Activated CD8-positive, alpha-beta T cell treated with anti-CD3 and anti-CD28 coated beads, Interleukin-2, amount 10 ng/mL, durations not matched to agents 7 days and 5 days (primary cell): ENCODE results near the gene MIB2. TPM values are rescaled to one million over a fixed set of nuclear protein-coding genes. Genes with fewer than 3 reads are reported as not detected.
A peak's percentile ranks its signal among the peaks of the same experiment; 100 is the strongest.

Source experiments
- ATAC-seq: fragments of 150-1000 bp; cut with Tn5 transposase; one replicate; pipeline ENCODE4 v1.10.0; 2021; ENCODE audit warnings: moderate library complexity
- CTCF ChIA-PET: fragments of 350-600 bp; sonication (Branson Sonifier 250); formaldehyde crosslinking; loops from one replicate; lab custom pipeline; 2021; ENCODE audit warnings: antibody characterized with exemption; lab: Charles Lee
- POLR2A ChIA-PET: fragments of 350-600 bp; sonication (Branson Sonifier 250); formaldehyde crosslinking; loops from one replicate; lab custom pipeline; 2021; ENCODE audit warnings: antibody characterized with exemption; lab: Charles Lee
- DNase-seq: peaks from one replicate; pipeline ENCODE4 v3.0.0-alpha.2; 2020
- H3K27ac Mint-ChIP-seq: one replicate; pipeline ENCODE4 v1.8.0; 2021; ENCODE audit warnings: mild to moderate bottlenecking, mixed read lengths
- H3K27me3 Mint-ChIP-seq: one replicate; pipeline ENCODE4 v1.8.0; 2021; ENCODE audit warnings: low read depth, mixed read lengths
- H3K36me3 Mint-ChIP-seq: one replicate; pipeline ENCODE4 v1.8.0; 2021; ENCODE audit warnings: low read depth, mixed read lengths
- H3K4me1 Mint-ChIP-seq: one replicate; pipeline ENCODE4 v1.8.0; 2021; ENCODE audit warnings: low read depth, mixed read lengths
- H3K4me3 Mint-ChIP-seq: one replicate; pipeline ENCODE4 v1.8.0; 2021; ENCODE audit warnings: mild to moderate bottlenecking, mixed read lengths
- H3K9me3 Mint-ChIP-seq: one replicate; pipeline ENCODE4 v1.8.0; 2022; ENCODE audit warnings: mixed read lengths; ENCODE audit not compliant: insufficient read depth
- total RNA-seq, 2 experiments: library from RNA; stranded (reverse); gene quantifications; one replicate each; pipeline ENCODE4 v1.2.3, GENCODE V29; 2021

MIB2 gene
- total RNA-seq, 2 experiments from 2014 or later = 49.3 to 50.7 TPM

DNA sequence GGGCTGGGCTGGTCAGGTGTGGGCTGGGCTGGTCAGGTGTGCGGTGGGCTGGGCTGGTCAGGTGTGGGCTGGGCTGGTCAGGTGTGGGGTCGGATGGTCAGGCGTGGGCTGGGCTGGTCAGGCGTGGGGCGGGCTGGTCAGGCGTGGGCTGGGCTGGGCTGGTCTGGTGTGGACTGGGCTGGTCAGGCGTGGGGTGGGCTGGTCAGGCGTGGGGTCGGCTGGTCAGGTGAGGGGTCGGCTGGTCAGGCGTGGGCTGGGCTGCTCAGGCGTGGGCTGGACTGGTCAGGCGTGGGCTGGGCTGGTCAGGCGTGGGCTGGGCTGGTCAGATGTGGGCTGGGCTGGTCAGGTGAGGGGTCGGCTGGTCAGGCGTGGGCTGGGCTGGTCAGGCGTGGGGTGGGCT lies 9.6 kb upstream of the MIB2 start:
- H3K9me3 Mint-ChIP-seq = no peaks in the 10 kb centered on the region
- POLR2A ChIA-PET = interaction anchor here (1.0 kb wide), 1 partner anchor 10 kb away, joined by 3 read pairs; the partner anchor contains the start of gene MIB2

GRCh38 chr1:1606232-1606631 lies 9.1 kb upstream of the MIB2 start:
- POLR2A ChIA-PET = no interaction called here
- peaks cover 14% of the 10 kb centered on the region for H3K4me1 Mint-ChIP-seq
- CTCF ChIA-PET = interaction anchor here (1.3 kb wide), 1 partner anchor 23 kb away, joined by 4 read pairs; no protein-coding TSS in a partner anchor
- H3K36me3 Mint-ChIP-seq = no peaks in the 10 kb centered on the region
- H3K27me3 Mint-ChIP-seq = no peaks in the 10 kb centered on the region
- no peak overlapping the region for H3K27ac Mint-ChIP-seq
- DNase-seq = no peak
- no peak overlapping the region for H3K4me3 Mint-ChIP-seq
- H3K9me3 Mint-ChIP-seq = no peaks in the 10 kb centered on the region
- ATAC-seq = no peak

More for the DNA sequence above, 9.6 kb upstream of the MIB2 start:
- Mint-ChIP-seq H3K36me3 (no peaks in the 10 kb centered on the region), H3K27ac (no peak overlapping the region), H3K4me1 (peaks cover 15% of the 10 kb centered on the region), H3K27me3 (no peaks in the 10 kb centered on the region), H3K4me3 (no peak overlapping the region)
- CTCF ChIA-PET = no interaction called here
- DNase-seq (no peak), ATAC-seq (no peak)

DNA sequence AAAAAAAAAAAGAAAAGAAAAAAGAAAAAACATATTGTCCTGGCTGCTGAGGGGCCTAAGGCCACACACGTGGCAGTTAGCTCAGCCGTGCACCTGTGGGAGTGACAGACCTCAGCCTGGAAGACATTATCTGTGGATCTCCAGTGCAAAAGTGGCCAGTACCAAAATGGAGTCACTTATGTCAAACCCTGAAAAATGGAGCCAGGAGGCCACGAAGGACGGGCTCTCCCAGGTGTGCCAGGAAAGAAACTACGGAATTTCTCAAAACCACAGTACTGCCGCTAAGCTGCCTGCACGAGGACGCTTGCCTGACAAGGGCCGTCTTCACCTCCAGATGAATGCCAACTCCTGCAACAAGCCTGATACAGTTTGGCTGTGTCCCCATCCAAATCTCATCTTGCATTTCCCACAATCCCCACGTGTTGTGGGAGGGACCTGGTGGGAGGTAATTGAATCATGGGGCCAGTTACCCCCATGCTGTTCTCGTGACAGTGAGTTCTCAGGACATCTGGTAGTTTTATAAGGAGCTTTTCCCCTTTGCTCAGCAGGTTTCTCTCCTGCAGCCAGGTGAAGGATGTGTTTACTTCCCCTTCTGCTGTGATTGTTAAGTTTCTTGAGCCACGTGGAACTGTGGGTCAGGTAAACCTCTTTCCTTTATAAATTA lies 5.3 kb upstream of the MIB2 start:
- Mint-ChIP-seq H3K9me3 (no peaks in the 10 kb centered on the region), H3K4me3 (no peak overlapping the region), H3K27ac (no peak overlapping the region), H3K4me1 (peaks cover 34% of the 10 kb centered on the region), H3K36me3 (peaks cover 8% of the 10 kb centered on the region), H3K27me3 (no peaks in the 10 kb centered on the region)
- no peak for DNase-seq
- POLR2A ChIA-PET = no interaction called here
- ATAC-seq = no peak
- CTCF ChIA-PET = no interaction called here

- peaks cover 8% of the 10 kb centered on the region for H3K36me3 Mint-ChIP-seq
- no peak overlapping the region for H3K4me3 Mint-ChIP-seq
- H3K4me1 Mint-ChIP-seq = peaks cover 33% of the 10 kb centered on the region
- ChIA-PET POLR2A (no interaction called here), CTCF (no interaction called here)
- H3K27me3 Mint-ChIP-seq = no peaks in the 10 kb centered on the region
- H3K27ac Mint-ChIP-seq = peak overlapping the region; percentile 32
- ATAC-seq (no peak), DNase-seq (no peak)
- no peaks in the 10 kb centered on the region for H3K9me3 Mint-ChIP-seq
These were observed 4.5 kb upstream of the MIB2 start for GRCh38 chr1:1610796-1611195.

DNA sequence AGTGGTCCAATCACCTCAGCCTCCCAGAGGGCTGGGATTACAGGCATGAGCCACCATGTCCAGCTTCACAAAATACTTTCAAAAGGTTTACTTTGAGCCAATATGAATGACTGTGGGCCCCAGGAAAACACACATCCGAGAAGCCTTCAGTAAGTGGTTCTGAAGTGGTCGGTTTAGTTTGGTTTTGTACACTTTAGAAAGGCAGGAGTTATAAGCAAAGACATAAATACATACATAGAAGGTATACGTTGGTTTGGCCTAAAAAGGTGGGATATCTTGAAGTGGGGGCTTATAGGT lies 3.2 kb upstream of the MIB2 start:
- CTCF ChIA-PET = no interaction called here
- peaks cover 36% of the 10 kb centered on the region for H3K4me1 Mint-ChIP-seq
- POLR2A ChIA-PET = no interaction called here
- no peak for DNase-seq
- no peaks in the 10 kb centered on the region for H3K9me3 Mint-ChIP-seq
- H3K27ac Mint-ChIP-seq = no peak overlapping the region
- no peak overlapping the region for H3K4me3 Mint-ChIP-seq
- H3K36me3 Mint-ChIP-seq = peaks cover 8% of the 10 kb centered on the region
- ATAC-seq = no peak
- no peaks in the 10 kb centered on the region for H3K27me3 Mint-ChIP-seq

GRCh38 chr1:1613509-1614082 lies 1.7 kb upstream of the MIB2 start:
- peaks cover 13% of the 10 kb centered on the region for H3K36me3 Mint-ChIP-seq
- H3K27me3 Mint-ChIP-seq = no peaks in the 10 kb centered on the region
- no peak for DNase-seq
- H3K4me1 Mint-ChIP-seq = peaks cover 39% of the 10 kb centered on the region
- ChIA-PET POLR2A (interaction anchor here (0.7 to 1.9 kb wide), 6 partner anchors 15 to 491 kb away, joined by 3 to 8 read pairs (median 4); partner anchors contain the start of gene CCNL2), CTCF (interaction anchor here (1.5 to 3.5 kb wide), 5 partner anchors 11 to 109 kb away, joined by 3 to 21 read pairs (median 7); no protein-coding TSS in a partner anchor)
- no peak for ATAC-seq
- peak overlapping the region; percentile 65 for H3K27ac Mint-ChIP-seq
- peak overlapping the region; percentile 88 for H3K4me3 Mint-ChIP-seq
- no peaks in the 10 kb centered on the region for H3K9me3 Mint-ChIP-seq

DNA sequence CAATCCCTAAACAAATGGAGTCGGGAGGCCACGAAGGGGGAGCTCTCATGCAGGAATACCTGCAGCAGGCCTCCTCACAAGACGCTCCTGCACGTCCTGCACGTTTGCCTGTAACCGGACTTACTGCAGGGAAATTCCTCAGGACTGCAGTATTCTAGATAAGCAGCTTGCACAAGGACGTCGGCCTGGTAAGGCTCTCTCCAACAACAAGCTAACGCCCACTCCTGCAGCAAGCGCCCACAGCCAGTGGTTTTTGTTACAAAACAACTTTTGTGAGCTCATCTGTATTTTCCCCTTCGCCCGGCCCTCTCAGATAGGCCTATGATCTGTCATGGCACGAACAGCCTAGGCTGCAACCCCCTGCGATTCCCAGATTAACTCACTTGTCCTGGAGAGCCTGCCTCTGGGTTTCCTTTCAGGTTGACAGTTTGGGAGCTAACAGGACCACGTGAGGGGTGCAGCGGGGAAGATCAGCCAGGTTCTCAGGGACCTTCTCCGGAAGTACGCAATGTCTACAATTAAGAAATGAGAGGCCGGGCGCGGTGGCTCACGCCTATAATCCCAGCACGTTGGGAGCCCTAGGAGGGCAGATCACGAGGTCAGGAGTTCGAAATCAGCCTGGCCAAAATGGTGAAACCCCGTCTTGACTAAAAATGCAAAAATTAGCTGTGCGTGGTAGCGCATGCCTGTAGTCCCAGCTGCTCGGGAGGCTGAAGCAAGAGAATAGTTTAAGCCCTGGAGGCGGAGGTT lies 921 bp upstream of the MIB2 start:
- peaks cover 39% of the 10 kb centered on the region for H3K4me1 Mint-ChIP-seq
- H3K36me3 Mint-ChIP-seq = peaks cover 13% of the 10 kb centered on the region
- peak overlapping the region; percentile 88 for H3K4me3 Mint-ChIP-seq
- H3K27ac Mint-ChIP-seq = peak overlapping the region; percentile 94
- DNase-seq (peak; percentile 64), ATAC-seq (peak; percentile 5)
- ChIA-PET POLR2A (interaction anchor here (0.9 to 2.5 kb wide), 8 partner anchors 11 to 214 kb away, joined by 3 to 11 read pairs (median 4); partner anchors contain the start of gene CCNL2), CTCF (interaction anchor here (1.5 to 3.5 kb wide), 5 partner anchors 12 to 110 kb away, joined by 3 to 21 read pairs (median 7); no protein-coding TSS in a partner anchor)
- H3K27me3 Mint-ChIP-seq = no peaks in the 10 kb centered on the region
- H3K9me3 Mint-ChIP-seq = no peaks in the 10 kb centered on the region

GRCh38 chr1:1614954-1615255 lies 395 bp upstream of the MIB2 start:
- Mint-ChIP-seq H3K9me3 (no peaks in the 10 kb centered on the region), H3K27ac (peak overlapping the region; percentile 94), H3K36me3 (peaks cover 13% of the 10 kb centered on the region), H3K4me1 (peaks cover 39% of the 10 kb centered on the region), H3K4me3 (peak overlapping the region; percentile 88), H3K27me3 (no peaks in the 10 kb centered on the region)
- DNase-seq = no peak
- ChIA-PET CTCF (interaction anchor here (1.5 to 3.5 kb wide), 4 partner anchors 14 to 110 kb away, joined by 3 to 21 read pairs (median 9); no protein-coding TSS in a partner anchor), POLR2A (interaction anchor here (0.8 to 2.5 kb wide), 11 partner anchors 10 to 535 kb away, joined by 3 to 11 read pairs (median 3); partner anchors contain the start of gene CCNL2)
- ATAC-seq = peak; percentile 0

GRCh38 chr1:1616045-1616790 lies 918 bp downstream of the MIB2 start:
- ChIA-PET POLR2A (interaction anchor here (1.0 to 2.5 kb wide), 5 partner anchors 10 to 38 kb away, joined by 3 to 11 read pairs (median 3); no protein-coding TSS in a partner anchor), CTCF (interaction anchor here (2.4 to 3.5 kb wide), 2 partner anchors 13 to 63 kb away, joined by 11 to 21 read pairs; no protein-coding TSS in a partner anchor)
- peaks cover 39% of the 10 kb centered on the region for H3K4me1 Mint-ChIP-seq
- peaks cover 13% of the 10 kb centered on the region for H3K36me3 Mint-ChIP-seq
- H3K4me3 Mint-ChIP-seq = peak overlapping the region; percentile 82
- DNase-seq (no peak), ATAC-seq (peak; percentile 13)
- no peaks in the 10 kb centered on the region for H3K9me3 Mint-ChIP-seq
- no peaks in the 10 kb centered on the region for H3K27me3 Mint-ChIP-seq
- H3K27ac Mint-ChIP-seq = peak overlapping the region; percentile 88

GRCh38 chr1:1616838-1617237 lies 1.5 kb downstream of the MIB2 start:
- DNase-seq (no peak), ATAC-seq (no peak)
- ChIA-PET POLR2A (no interaction called here), CTCF (no interaction called here)
- Mint-ChIP-seq H3K27me3 (no peaks in the 10 kb centered on the region), H3K36me3 (peaks cover 13% of the 10 kb centered on the region), H3K4me3 (peak overlapping the region; percentile 82), H3K9me3 (no peaks in the 10 kb centered on the region), H3K27ac (peak overlapping the region; percentile 88), H3K4me1 (peaks cover 39% of the 10 kb centered on the region)

GRCh38 chr1:1617516-1617915 lies 2.2 kb downstream of the MIB2 start:
- DNase-seq (no peak), ATAC-seq (no peak)
- CTCF ChIA-PET = no interaction called here
- Mint-ChIP-seq H3K27ac (peak overlapping the region; percentile 50), H3K27me3 (no peaks in the 10 kb centered on the region), H3K36me3 (peaks cover 13% of the 10 kb centered on the region), H3K4me1 (peaks cover 34% of the 10 kb centered on the region), H3K9me3 (no peaks in the 10 kb centered on the region), H3K4me3 (peak overlapping the region; percentile 82)
- POLR2A ChIA-PET = no interaction called here
